ENCODE data around the gene YOD1.

YOD1 gene

DNA sequence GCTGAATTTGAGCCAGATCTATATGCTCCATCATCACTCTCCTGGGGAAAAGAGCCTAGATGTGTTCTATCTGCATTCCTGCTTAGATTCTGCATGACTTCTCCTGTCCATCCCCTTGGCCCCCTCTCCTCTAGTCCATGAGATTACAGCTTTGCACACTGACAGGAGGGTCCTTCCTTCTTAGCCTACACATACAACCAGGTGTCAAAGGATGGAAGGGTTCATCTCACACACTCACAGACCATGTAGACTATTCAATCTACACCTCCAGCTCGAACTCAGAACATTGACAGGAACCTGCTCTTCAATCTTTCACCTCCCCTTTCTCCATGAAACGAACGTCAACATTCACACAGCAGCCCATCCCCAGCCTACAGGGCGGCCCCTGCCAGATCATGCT, 32.3 kb downstream of the YOD1 start:
- no peaks in the 10 kb centered on the region for H3K4me1 ChIP-seq (ENCODE audit: control insufficient read depth, insufficient read depth, low read length)
- H3K4me3 ChIP-seq (ENCODE audit: low read length) = no peak overlapping the region
- no peak overlapping the region for H3K9ac ChIP-seq (ENCODE audit: low read length)
- H3K36me3 ChIP-seq (ENCODE audit: control insufficient read depth, insufficient read depth, low read length) = no peaks in the 10 kb centered on the region
- H3K27me3 ChIP-seq (ENCODE audit: control insufficient read depth, insufficient read depth, low read length) = no peaks in the 10 kb centered on the region
- H3K27ac ChIP-seq (ENCODE audit: low read depth, low read length) = no peak overlapping the region

DNA sequence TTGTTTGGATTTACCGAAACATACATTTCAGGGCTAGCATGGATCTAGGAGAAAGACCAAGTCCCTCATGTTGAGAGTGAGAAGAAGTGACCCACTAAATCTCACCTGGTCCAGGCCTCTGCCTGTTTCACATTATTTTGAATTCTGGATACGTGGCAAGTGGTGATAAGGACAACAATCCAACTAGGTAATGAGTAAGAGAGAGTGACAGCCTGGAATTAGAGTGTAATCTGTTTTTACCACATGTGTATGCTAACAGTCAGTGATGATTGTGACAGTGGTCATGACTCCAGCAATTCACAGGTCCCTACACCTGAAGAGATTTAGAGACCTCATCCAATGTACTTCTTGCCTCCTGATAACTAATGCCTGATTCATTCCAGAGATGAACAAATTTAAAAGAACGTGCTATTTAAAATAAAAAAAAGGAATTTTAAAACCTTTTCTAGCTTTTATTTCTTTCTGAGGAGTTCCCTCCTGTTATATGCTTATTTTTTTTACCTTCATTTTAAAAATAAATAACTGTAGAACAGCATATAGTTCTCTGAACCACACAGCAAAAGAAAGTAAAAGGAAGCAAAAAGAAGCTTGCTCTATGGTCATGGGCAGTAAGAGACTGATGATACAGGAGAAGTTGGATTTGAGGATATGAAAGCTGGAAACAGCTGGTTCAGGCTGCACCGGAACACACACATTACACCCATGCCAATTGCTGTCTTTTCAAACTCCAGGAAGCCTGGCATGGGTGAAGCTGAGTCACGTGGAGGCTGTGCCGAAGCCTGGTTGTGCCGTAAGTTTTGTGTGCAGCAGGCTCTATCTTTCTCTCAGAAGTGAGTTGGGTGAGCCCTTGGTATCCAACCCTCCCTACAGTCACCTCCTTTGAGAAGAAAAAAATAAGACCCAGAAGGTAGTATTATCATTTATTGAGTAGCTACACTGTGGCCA, 33.1 kb downstream of the YOD1 start:
- Histone ChIP-seq H3K4me3 (ENCODE audit: low read length) (no peak overlapping the region), H3K4me1 (ENCODE audit: control insufficient read depth, insufficient read depth, low read length) (no peaks in the 10 kb centered on the region), H3K27me3 (ENCODE audit: control insufficient read depth, insufficient read depth, low read length) (no peaks in the 10 kb centered on the region), H3K36me3 (ENCODE audit: control insufficient read depth, insufficient read depth, low read length) (no peaks in the 10 kb centered on the region), H3K9ac (ENCODE audit: low read length) (no peak overlapping the region), H3K27ac (ENCODE audit: low read depth, low read length) (no peak overlapping the region)

DNA sequence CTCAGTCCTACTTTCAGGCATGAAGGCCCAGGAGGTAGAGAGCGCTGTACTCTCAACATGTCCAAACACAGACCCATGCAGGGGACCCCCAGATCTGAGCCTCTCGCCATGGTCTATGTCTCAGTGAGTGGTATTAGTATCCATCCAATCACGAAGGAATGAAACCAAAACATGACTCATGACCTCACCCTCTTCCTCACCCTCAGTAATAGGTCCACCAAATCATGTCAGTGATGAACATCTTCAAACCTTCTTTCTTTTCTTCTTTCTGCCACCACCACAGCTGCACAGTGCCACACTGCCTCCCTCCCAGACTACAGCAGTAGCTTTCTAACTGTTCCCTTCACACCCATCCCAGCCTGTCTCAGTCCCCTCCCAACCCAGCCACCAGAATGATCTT, 35.2 kb downstream of the YOD1 start:
- H3K4me3 ChIP-seq (ENCODE audit: low read length) = no peak overlapping the region
- H3K4me1 ChIP-seq (ENCODE audit: control insufficient read depth, insufficient read depth, low read length) = no peaks in the 10 kb centered on the region
- no peaks in the 10 kb centered on the region for H3K36me3 ChIP-seq (ENCODE audit: control insufficient read depth, insufficient read depth, low read length)
- H3K27me3 ChIP-seq (ENCODE audit: control insufficient read depth, insufficient read depth, low read length) = no peaks in the 10 kb centered on the region
- H3K9ac ChIP-seq (ENCODE audit: low read length) = no peak overlapping the region
- H3K27ac ChIP-seq (ENCODE audit: low read depth, low read length) = no peak overlapping the region

DNA sequence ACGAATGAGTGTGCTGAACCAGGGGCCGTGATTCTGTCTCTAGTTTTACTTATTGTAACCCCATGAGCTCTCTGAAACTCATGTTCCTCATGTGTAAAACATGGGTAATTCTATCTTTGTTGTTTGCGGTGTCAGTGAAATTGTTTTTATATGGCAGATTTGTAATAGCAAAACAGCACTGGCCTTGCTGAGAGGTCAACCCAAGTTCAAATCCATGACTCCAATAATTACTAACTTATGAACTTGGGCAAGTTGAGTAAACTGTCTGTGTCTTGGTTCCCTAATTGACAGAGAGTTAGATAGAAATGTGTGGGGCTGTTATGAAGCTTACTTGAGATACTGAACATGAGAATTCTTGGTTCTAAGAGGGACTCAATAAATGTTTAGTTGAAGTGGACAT, 36.3 kb downstream of the YOD1 start:
- Histone ChIP-seq H3K9ac (ENCODE audit: low read length) (no peak overlapping the region), H3K36me3 (ENCODE audit: control insufficient read depth, insufficient read depth, low read length) (no peaks in the 10 kb centered on the region), H3K27me3 (ENCODE audit: control insufficient read depth, insufficient read depth, low read length) (no peaks in the 10 kb centered on the region), H3K4me1 (ENCODE audit: control insufficient read depth, insufficient read depth, low read length) (no peaks in the 10 kb centered on the region), H3K4me3 (ENCODE audit: low read length) (no peak overlapping the region), H3K27ac (ENCODE audit: low read depth, low read length) (no peak overlapping the region)

DNA sequence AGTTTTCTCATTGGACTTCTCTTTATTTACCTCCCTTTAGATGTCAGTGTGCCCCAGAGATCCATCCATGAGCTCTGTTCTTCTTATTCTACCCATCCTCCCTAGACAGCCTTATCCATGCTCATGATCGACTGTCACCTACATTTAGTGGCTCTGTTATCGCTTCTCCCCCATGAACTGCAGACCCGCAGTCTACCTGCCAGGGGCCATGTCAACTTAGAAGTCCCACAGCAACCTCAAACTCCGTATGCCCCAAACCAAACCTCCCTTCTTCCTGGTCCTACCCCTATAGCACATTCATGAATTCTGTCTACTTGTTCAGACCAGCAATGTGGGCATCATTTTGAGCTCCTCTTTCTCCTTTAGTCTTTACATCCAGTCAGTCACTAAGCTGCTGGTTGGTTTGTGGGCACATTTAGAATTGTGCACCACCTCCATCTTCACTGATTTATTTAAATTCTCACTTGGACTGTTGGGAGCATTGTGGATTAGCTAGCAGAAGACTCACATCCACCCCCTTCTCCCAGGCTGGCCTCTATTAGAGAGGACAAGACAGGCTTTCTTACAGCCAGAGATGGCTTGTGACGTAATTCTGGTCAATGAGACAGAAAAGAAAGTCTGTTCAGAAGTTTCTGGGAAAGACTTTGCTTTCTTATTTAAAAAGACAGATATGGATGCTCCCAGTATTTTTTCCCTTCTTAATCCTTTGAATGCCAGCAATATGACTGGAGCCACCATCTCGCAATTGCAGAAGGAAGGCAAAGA, 37.5 kb downstream of the YOD1 start:
- H3K4me3 ChIP-seq (ENCODE audit: low read length) = no peak overlapping the region
- H3K9ac ChIP-seq (ENCODE audit: low read length) = no peak overlapping the region
- H3K4me1 ChIP-seq (ENCODE audit: control insufficient read depth, insufficient read depth, low read length) = no peaks in the 10 kb centered on the region
- H3K36me3 ChIP-seq (ENCODE audit: control insufficient read depth, insufficient read depth, low read length) = no peaks in the 10 kb centered on the region
- no peaks in the 10 kb centered on the region for H3K27me3 ChIP-seq (ENCODE audit: control insufficient read depth, insufficient read depth, low read length)
- no peak overlapping the region for H3K27ac ChIP-seq (ENCODE audit: low read depth, low read length)

DNA sequence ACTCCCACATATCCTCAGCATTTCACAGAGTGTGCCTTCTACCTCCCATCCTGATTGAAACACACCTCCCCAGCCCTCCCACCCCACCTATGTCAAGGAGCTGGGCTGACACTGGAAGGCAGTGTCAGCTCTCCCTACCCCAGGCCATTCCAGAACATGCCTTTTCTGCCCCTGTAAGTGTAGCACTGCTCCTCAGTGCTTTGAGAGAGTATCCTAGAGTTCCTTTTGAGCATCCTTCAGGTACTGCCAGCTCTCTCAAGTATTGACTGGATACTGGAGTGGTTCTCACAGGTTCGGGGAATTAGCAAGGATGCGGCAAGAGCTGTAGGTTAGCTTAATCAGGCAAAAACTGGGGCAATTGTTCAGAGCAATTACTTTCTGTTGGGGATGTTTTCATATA, 40.3 kb downstream of the YOD1 start:
- Histone ChIP-seq H3K4me1 (ENCODE audit: control insufficient read depth, insufficient read depth, low read length) (no peaks in the 10 kb centered on the region), H3K27ac (ENCODE audit: low read depth, low read length) (no peak overlapping the region), H3K36me3 (ENCODE audit: control insufficient read depth, insufficient read depth, low read length) (no peaks in the 10 kb centered on the region), H3K9ac (ENCODE audit: low read length) (no peak overlapping the region), H3K27me3 (ENCODE audit: control insufficient read depth, insufficient read depth, low read length) (no peaks in the 10 kb centered on the region), H3K4me3 (ENCODE audit: low read length) (no peak overlapping the region)

DNA sequence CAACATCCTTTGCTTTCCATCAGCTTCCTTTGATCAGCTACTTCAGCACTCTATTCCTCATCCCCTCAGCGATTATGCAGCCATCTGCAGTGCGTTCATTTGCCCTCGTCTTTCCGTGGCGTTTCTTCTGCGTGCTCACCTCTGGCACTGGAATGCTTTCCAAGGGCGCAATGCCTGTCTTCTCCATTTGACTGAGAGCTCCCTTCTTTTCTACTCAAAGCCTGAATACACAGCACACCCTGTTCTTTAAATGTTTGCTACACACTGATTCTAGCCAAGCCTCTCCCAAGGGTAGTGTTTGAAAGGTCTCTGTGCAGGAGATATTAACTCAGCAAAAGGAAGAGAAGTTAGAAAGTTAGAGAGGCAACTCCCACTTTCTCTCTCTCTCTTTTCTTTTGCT, 41.1 kb downstream of the YOD1 start:
- H3K9ac ChIP-seq (ENCODE audit: low read length) = no peak overlapping the region
- no peaks in the 10 kb centered on the region for H3K27me3 ChIP-seq (ENCODE audit: control insufficient read depth, insufficient read depth, low read length)
- no peak overlapping the region for H3K27ac ChIP-seq (ENCODE audit: low read depth, low read length)
- H3K4me3 ChIP-seq (ENCODE audit: low read length) = no peak overlapping the region
- no peaks in the 10 kb centered on the region for H3K4me1 ChIP-seq (ENCODE audit: control insufficient read depth, insufficient read depth, low read length)
- no peaks in the 10 kb centered on the region for H3K36me3 ChIP-seq (ENCODE audit: control insufficient read depth, insufficient read depth, low read length)

DNA sequence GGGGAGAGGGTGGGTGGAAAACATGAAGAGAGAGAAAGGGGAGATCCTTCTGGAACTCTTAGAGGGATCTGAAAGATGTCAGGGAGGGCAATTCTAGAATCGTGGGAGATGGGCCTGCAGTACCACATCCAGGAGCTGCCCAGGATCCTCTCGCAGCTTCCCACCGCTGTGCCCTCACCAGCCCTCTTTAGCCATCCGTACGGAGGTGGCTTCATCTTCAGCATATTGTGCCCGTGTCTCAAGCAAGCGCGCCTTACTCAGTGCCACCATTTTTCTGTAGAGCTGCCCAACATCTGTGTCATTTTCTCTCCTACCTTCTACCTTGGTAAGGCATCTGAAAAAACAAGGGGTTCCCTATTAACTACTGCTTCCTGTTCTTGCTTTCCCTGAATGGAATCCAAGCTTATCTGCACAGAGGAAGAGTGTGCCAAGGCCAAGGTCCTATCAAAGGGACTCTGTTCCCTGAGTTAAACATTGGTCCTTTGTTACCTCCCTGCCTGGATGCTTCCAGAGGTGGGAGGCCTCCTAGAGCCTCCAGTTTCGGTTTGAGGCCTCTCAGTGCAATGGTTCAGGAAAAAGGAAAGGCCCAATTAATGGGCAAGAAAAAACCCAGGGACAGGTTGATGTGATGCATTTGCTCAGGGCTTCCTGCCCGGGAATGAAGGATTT, 41.7 kb downstream of the YOD1 start:
- Histone ChIP-seq H3K4me1 (ENCODE audit: control insufficient read depth, insufficient read depth, low read length) (no peaks in the 10 kb centered on the region), H3K36me3 (ENCODE audit: control insufficient read depth, insufficient read depth, low read length) (no peaks in the 10 kb centered on the region), H3K27ac (ENCODE audit: low read depth, low read length) (no peak overlapping the region)

DNA sequence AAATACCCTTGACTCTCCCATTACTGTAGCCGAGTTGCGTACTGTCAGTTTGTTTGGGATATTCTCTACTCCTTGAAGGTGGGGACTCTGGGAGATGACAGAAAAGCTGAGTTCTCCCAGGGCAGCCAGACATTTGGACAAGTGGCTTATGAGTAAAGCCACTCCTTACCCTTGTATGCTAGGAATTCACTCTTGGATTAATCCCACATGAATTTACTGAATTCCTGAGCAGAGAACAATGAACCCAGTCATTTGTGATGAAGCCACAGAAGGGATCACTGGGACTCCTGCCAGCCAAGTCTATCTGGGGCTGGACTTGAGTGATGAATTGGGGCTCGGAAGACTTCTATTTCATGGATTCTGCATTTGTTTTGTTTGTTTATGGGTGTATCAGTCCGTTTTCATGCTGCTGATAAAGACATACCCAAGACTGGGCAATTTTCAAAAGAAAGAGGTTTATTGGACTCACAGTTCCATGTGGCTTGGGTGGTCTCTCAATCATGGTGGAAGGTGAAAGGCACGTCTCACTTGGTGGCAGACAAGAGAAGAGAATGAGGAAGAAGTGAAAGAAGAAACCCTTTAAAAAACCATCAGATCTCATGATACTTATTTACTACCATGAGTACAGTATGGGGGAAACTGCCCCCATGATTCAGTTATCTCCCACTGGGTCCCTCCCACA, 43.5 kb downstream of the YOD1 start:
- Histone ChIP-seq H3K27ac (ENCODE audit: low read depth, low read length) (no peak overlapping the region), H3K9ac (ENCODE audit: low read length) (no peak overlapping the region), H3K4me3 (ENCODE audit: low read length) (no peak overlapping the region), H3K4me1 (ENCODE audit: control insufficient read depth, insufficient read depth, low read length) (no peaks in the 10 kb centered on the region), H3K27me3 (ENCODE audit: control insufficient read depth, insufficient read depth, low read length) (no peaks in the 10 kb centered on the region), H3K36me3 (ENCODE audit: control insufficient read depth, insufficient read depth, low read length) (no peaks in the 10 kb centered on the region)

More for the DNA sequence above, 41.7 kb downstream of the YOD1 start:
- no peak overlapping the region for H3K9ac ChIP-seq (ENCODE audit: low read length)
- H3K4me3 ChIP-seq (ENCODE audit: low read length) = no peak overlapping the region
- no peaks in the 10 kb centered on the region for H3K27me3 ChIP-seq (ENCODE audit: control insufficient read depth, insufficient read depth, low read length)

DNA sequence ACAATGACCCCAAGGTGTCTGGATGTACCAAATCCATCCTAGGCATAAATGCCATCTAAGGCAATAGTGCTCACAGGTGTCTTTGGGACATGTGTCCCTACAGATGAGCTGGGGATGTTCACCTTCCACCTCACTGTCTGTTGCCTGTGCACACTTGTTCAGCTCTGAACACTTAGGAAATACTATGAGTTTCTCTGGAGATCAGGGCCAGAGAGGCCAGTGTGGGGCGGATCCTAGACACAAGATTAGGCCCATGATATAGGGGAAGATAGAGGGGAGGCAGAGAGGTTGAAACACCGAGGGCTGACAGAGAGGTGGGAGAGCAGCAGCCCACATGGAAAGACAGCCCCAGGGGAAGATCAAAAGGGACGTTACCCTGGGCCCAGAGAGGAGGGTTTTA, 44.1 kb downstream of the YOD1 start:
- Histone ChIP-seq H3K4me1 (ENCODE audit: control insufficient read depth, insufficient read depth, low read length) (no peaks in the 10 kb centered on the region), H3K36me3 (ENCODE audit: control insufficient read depth, insufficient read depth, low read length) (no peaks in the 10 kb centered on the region), H3K4me3 (ENCODE audit: low read length) (no peak overlapping the region), H3K27me3 (ENCODE audit: control insufficient read depth, insufficient read depth, low read length) (no peaks in the 10 kb centered on the region), H3K27ac (ENCODE audit: low read depth, low read length) (no peak overlapping the region), H3K9ac (ENCODE audit: low read length) (no peak overlapping the region)

DNA sequence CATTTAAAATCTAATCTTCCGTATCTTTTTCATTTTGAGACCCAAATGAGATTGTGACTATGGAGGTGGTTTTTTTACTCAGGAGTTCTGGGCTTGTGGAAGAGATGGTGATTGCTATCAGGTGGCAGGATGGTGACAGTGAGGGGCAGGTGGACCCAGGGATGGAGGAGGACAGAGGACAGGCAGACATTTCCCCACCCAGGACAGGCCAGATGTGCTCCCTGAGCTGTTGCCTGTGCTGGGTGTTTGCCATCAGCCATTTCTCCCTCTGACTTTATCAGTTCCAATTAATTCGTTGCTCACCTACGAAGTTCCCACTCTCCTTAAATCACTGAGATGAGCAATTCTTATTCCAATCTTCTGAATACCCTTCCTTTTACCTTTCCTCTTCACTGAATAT, 44.9 kb downstream of the YOD1 start:
- Histone ChIP-seq H3K9ac (ENCODE audit: low read length) (no peak overlapping the region), H3K4me3 (ENCODE audit: low read length) (no peak overlapping the region), H3K27ac (ENCODE audit: low read depth, low read length) (no peak overlapping the region), H3K27me3 (ENCODE audit: control insufficient read depth, insufficient read depth, low read length) (no peaks in the 10 kb centered on the region), H3K36me3 (ENCODE audit: control insufficient read depth, insufficient read depth, low read length) (no peaks in the 10 kb centered on the region), H3K4me1 (ENCODE audit: control insufficient read depth, insufficient read depth, low read length) (no peaks in the 10 kb centered on the region)

Measured in rectal smooth muscle tissue (tissue), 1 donor.